Nephron (organoid): ENCODE data around the gene MEPCE.
A peak's percentile ranks its signal among the peaks of the same experiment; 100 is the strongest.

Experiments used
- H3K27ac Mint-ChIP-seq, 3 experiments: 2 replicates each; pipeline ENCODE4 v1.8.0; 2020; ENCODE audit warnings: mixed read lengths in 3 of 3, mild to moderate bottlenecking in 2 of 3, moderate library complexity in 1 of 3
- H3K27me3 Mint-ChIP-seq: 2 replicates; pipeline ENCODE4 v1.8.0; 2021; ENCODE audit warnings: low read depth, mild to moderate bottlenecking, moderate library complexity, mixed read lengths
- H3K36me3 Mint-ChIP-seq: 2 replicates; pipeline ENCODE4 v1.8.0; 2020; ENCODE audit warnings: low read depth, mixed read lengths
- H3K4me1 Mint-ChIP-seq: 2 replicates; pipeline ENCODE4 v1.8.0; 2020; ENCODE audit warnings: mixed read lengths
- H3K4me3 Mint-ChIP-seq, 3 experiments: 2 replicates each; pipeline ENCODE4 v1.8.0; 2020; ENCODE audit warnings: mild to moderate bottlenecking in 3 of 3, mixed read lengths in 3 of 3, moderate library complexity in 2 of 3
- H3K9me3 Mint-ChIP-seq: 2 replicates; pipeline ENCODE4 v1.8.0; 2020; ENCODE audit warnings: mixed read lengths
- CTCF ChIP-seq, 3 experiments: fragments of 200-600 bp; sonication (generic); IDR thresholded peaks; one replicate each; pipeline ENCODE4 v1.5.0; 2021; ENCODE audit warnings: antibody characterized with exemption in 3 of 3; ENCODE audit not compliant: unreplicated experiment in 3 of 3

Gene MEPCE

GRCh38 chr7:100465702-100466311 is 36.2 kb downstream of the MEPCE start:
- Mint-ChIP-seq H3K9me3 (no peaks in the 10 kb centered on the region), H3K4me1 (peaks cover 26% of the 10 kb centered on the region), H3K4me3 (peak overlapping the region in 1 of 3 experiments; percentile 40), H3K36me3 (peaks cover 9% of the 10 kb centered on the region), H3K27ac (peak overlapping the region; percentile 54 to 87 (median 78)), H3K27me3 (no peaks in the 10 kb centered on the region)
- peak; percentile 59 to 61 (median 60) for TF ChIP-seq CTCF (IDR thresholded peaks at IDR 0.05; ENCODE audit: unreplicated experiment in 3 of 3)

- H3K27ac Mint-ChIP-seq = peak overlapping the region in 1 of 3 experiments; percentile 87
- H3K9me3 Mint-ChIP-seq = no peaks in the 10 kb centered on the region
- no peak overlapping the region for H3K4me3 Mint-ChIP-seq
- TF ChIP-seq CTCF (IDR thresholded peaks at IDR 0.05; ENCODE audit: unreplicated experiment in 3 of 3) = no peak
- H3K36me3 Mint-ChIP-seq = peaks cover 8% of the 10 kb centered on the region
- H3K27me3 Mint-ChIP-seq = no peaks in the 10 kb centered on the region
- H3K4me1 Mint-ChIP-seq = peaks cover 26% of the 10 kb centered on the region
Measured at GRCh38 chr7:100466653-100467605, 37.3 kb downstream of the MEPCE start.

GRCh38 chr7:100467638-100468373 is 38.2 kb downstream of the MEPCE start:
- Mint-ChIP-seq H3K27ac (peak overlapping the region in 1 of 3 experiments; percentile 87), H3K27me3 (no peaks in the 10 kb centered on the region), H3K9me3 (no peaks in the 10 kb centered on the region), H3K36me3 (peaks cover 7% of the 10 kb centered on the region), H3K4me3 (no peak overlapping the region), H3K4me1 (peaks cover 26% of the 10 kb centered on the region)
- no peak for TF ChIP-seq CTCF (IDR thresholded peaks at IDR 0.05; ENCODE audit: unreplicated experiment in 3 of 3)

GRCh38 chr7:100469227-100470044 is 39.8 kb downstream of the MEPCE start:
- Mint-ChIP-seq H3K4me1 (peaks cover 23% of the 10 kb centered on the region), H3K36me3 (peaks cover 14% of the 10 kb centered on the region), H3K4me3 (no peak overlapping the region), H3K27me3 (no peaks in the 10 kb centered on the region), H3K9me3 (no peaks in the 10 kb centered on the region), H3K27ac (peak overlapping the region in 2 of 3 experiments; percentile 23 to 77)
- peak; percentile 84 to 91 (median 88) for TF ChIP-seq CTCF (IDR thresholded peaks at IDR 0.05; ENCODE audit: unreplicated experiment in 3 of 3)

- peak overlapping the region in 2 of 3 experiments; percentile 24 to 50 for H3K27ac Mint-ChIP-seq
- no peak for TF ChIP-seq CTCF (IDR thresholded peaks at IDR 0.05; ENCODE audit: unreplicated experiment in 3 of 3)
- no peaks in the 10 kb centered on the region for H3K9me3 Mint-ChIP-seq
- peaks cover 14% of the 10 kb centered on the region for H3K36me3 Mint-ChIP-seq
- no peak overlapping the region for H3K4me3 Mint-ChIP-seq
- H3K27me3 Mint-ChIP-seq = no peaks in the 10 kb centered on the region
- peaks cover 27% of the 10 kb centered on the region for H3K4me1 Mint-ChIP-seq
Measured at GRCh38 chr7:100471021-100471420, 41.4 kb downstream of the MEPCE start.
